HUES64 (cell line): ENCODE measurements around the gene NUSAP1.
"Not testable (repeated sequence)": the region's sequence is repeated elsewhere in the genome, so short reads cannot be mapped to it uniquely, and the experiment has no call there.

ENCODE experiments used
- H3K27ac ChIP-seq: 2 replicates; pipeline ENCODE4 v1.7.0; 2013; ENCODE audit warnings: low read depth, low read length, inconsistent platforms
- H3K27me3 ChIP-seq: 2 replicates; pipeline ENCODE4 v1.6.1; 2013; ENCODE audit warnings: mild to moderate bottlenecking, low read length; ENCODE audit not compliant: insufficient read depth
- H3K36me3 ChIP-seq: 2 replicates; pipeline ENCODE4 v1.6.1; 2013; ENCODE audit warnings: mild to moderate bottlenecking, low read length; ENCODE audit not compliant: insufficient read depth
- H3K4me1 ChIP-seq: 2 replicates; pipeline ENCODE4 v1.6.1; 2013; ENCODE audit warnings: mild to moderate bottlenecking, low read length, moderate library complexity; ENCODE audit not compliant: insufficient read depth
- H3K4me3 ChIP-seq: 2 replicates; pipeline ENCODE4 v1.5.1; 2013; ENCODE audit warnings: mild to moderate bottlenecking, low read length, moderate library complexity
- H3K9ac ChIP-seq: 2 replicates; pipeline ENCODE4 v1.6.1; 2013; ENCODE audit warnings: mild to moderate bottlenecking, low read depth, low read length
- H3K9me3 ChIP-seq: 2 replicates; pipeline ENCODE4 v1.6.1; 2013; ENCODE audit warnings: low read depth, low read length; ENCODE audit not compliant: insufficient read depth
- WGBS: fragments of 150-250, 120-280 bp; methylation state at CpG from one replicate; pipeline ENCODE4 v1.1.7; 2013; ENCODE audit warnings: missing lambda C conversion rate; 5-methylcytosine and 5-hydroxymethylcytosine counted together

NUSAP1 gene

DNA sequence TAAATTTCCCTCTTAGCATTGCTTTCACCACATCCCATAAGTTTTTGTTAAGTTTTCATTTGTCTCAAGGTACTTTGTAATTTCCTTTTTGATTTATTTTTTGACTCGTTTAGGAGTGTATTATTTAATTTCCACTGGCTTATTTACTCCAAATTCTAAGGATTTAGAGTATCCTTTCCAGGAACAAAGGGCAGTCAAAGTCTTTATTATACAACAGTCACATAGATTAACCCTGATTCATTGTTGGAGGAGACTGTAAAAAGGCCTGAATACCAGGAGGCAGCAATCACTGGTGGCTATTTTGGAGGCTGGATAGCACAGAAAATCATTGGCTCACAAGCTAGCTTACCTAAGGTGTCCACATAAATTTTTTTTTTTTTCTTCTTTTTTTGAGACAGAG lies 40.2 kb upstream of the NUSAP1 start:
- Histone ChIP-seq H3K27ac (no peak overlapping the region), H3K4me3 (no peak overlapping the region), H3K9ac (no peak overlapping the region), H3K9me3 (no peaks in the 10 kb centered on the region), H3K4me1 (no peaks in the 10 kb centered on the region), H3K36me3 (peaks cover 77% of the 10 kb centered on the region), H3K27me3 (no peaks in the 10 kb centered on the region)
- WGBS, result no CpG with 5 or more reads among the region's 1 CpG

- H3K36me3 ChIP-seq, result peaks cover 54% of the 10 kb centered on the region
- H3K27me3 ChIP-seq, H3K9ac ChIP-seq, H3K4me3 ChIP-seq, H3K9me3 ChIP-seq, H3K27ac ChIP-seq: not testable (repeated sequence)
- 85% methylated on average over 2 of the region's 2 CpGs for WGBS
- peaks cover 19% of the 10 kb centered on the region; the same call in 1 of the 2 replicates for H3K4me1 ChIP-seq
Observed at GRCh38 chr15:41301139-41301538, 31.5 kb upstream of the NUSAP1 start.

DNA sequence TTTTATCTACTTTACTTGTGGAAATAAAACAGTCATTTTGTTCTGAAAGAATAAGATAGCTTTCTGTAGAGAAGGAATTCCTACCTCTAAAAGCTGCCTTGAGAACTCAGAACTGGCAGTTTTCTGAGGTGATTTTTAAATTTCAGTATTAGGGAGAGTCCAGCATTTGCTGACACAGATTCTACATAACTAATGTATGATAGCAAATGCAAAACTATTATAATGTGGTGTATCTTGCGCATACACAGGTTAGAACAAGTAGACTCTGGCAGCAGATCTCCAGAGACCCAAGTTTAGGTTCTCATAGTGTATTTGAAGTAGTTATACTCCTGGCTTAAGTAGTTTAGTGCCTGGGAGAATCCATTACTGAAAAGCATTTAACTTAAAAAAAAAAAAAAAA lies 31.1 kb upstream of the NUSAP1 start:
- no peak overlapping the region for H3K9ac ChIP-seq
- H3K36me3 ChIP-seq, result peaks cover 52% of the 10 kb centered on the region
- H3K4me3 ChIP-seq, result no peak overlapping the region
- H3K9me3 ChIP-seq, result no peaks in the 10 kb centered on the region
- H3K27ac ChIP-seq, result no peak overlapping the region
- H3K27me3 ChIP-seq, result no peaks in the 10 kb centered on the region
- peaks cover 19% of the 10 kb centered on the region; the same call in 1 of the 2 replicates for H3K4me1 ChIP-seq
- 100% methylated on average over 1 of the region's 1 CpG for WGBS

- no peak overlapping the region for H3K9ac ChIP-seq
- H3K9me3 ChIP-seq, result no peaks in the 10 kb centered on the region
- no peaks in the 10 kb centered on the region for H3K27me3 ChIP-seq
- no peak overlapping the region for H3K27ac ChIP-seq
- peaks cover 19% of the 10 kb centered on the region; the same call in 1 of the 2 replicates for H3K4me1 ChIP-seq
- peaks cover 45% of the 10 kb centered on the region for H3K36me3 ChIP-seq
- no peak overlapping the region for H3K4me3 ChIP-seq
- 96% methylated on average over 3 of the region's 3 CpGs for WGBS
Observed at GRCh38 chr15:41304149-41304770, 28.4 kb upstream of the NUSAP1 start.

DNA sequence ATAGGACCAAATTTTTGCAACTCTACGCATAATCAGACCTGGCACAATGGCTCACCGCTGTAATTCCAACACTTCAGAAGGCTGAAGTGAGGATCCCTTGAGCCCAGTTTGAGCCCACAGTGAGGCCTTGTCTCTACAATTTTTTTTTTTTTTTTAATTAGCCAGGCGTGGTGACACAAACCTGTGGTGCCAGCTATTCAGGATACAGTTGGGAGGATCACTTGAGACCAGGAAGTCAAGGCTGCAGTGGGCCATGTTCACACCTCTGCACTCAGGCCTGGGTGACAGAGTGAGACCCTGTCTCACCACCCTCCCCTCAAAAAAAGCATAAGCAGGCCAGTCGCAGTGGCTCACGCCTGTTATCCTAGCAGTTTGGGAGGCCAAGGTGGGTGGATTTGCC lies 25.0 kb upstream of the NUSAP1 start:
- peaks cover 54% of the 10 kb centered on the region for H3K36me3 ChIP-seq
- no peak overlapping the region for H3K9ac ChIP-seq
- H3K4me1 ChIP-seq, result peaks cover 13% of the 10 kb centered on the region; the same call in 1 of the 2 replicates
- no peaks in the 10 kb centered on the region for H3K27me3 ChIP-seq
- H3K9me3 ChIP-seq, result no peaks in the 10 kb centered on the region
- H3K27ac ChIP-seq, result no peak overlapping the region
- no peak overlapping the region for H3K4me3 ChIP-seq
- 89% methylated on average over 5 of the region's 5 CpGs for WGBS

- Histone ChIP-seq H3K27ac (no peak overlapping the region), H3K9ac (no peak overlapping the region), H3K4me1 (no peaks in the 10 kb centered on the region), H3K27me3 (no peaks in the 10 kb centered on the region), H3K36me3 (peaks cover 64% of the 10 kb centered on the region), H3K9me3 (no peaks in the 10 kb centered on the region), H3K4me3 (no peak overlapping the region)
- 100% methylated on average over 2 of the region's 2 CpGs for WGBS
Observed at GRCh38 chr15:41309226-41309905, 23.3 kb upstream of the NUSAP1 start.

GRCh38 chr15:41320805-41321330 lies 11.8 kb upstream of the NUSAP1 start:
- H3K27ac ChIP-seq, H3K9ac ChIP-seq, H3K4me1 ChIP-seq, H3K9me3 ChIP-seq, H3K27me3 ChIP-seq, H3K4me3 ChIP-seq: not testable (repeated sequence)
- H3K36me3 ChIP-seq, result peaks cover 41% of the 10 kb centered on the region
- WGBS, result 96% methylated on average over 34 of the region's 39 CpGs

DNA sequence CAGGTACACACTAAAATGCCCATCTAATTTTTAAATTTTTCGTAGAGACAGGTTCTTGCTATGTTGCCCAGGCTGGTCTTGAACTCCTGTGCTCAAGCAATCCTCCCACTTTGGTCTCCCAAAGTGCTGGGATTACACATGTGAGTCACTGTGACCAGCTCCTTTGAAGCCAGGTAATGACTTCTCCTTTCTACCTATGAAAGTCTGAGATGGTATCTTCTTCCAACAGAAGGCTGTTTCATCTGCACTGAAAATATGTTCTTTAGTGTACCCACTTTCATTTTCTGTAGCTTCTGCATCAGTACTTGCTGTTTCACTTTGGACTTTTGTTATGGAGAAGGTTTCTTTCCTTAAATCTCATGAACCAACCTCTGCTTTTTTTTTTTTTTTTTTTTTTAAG lies 9.1 kb upstream of the NUSAP1 start:
- Histone ChIP-seq H3K27me3 (no peaks in the 10 kb centered on the region), H3K36me3 (peaks cover 40% of the 10 kb centered on the region), H3K27ac (no peak overlapping the region), H3K9me3 (no peaks in the 10 kb centered on the region), H3K4me3 (no peak overlapping the region), H3K9ac (no peak overlapping the region), H3K4me1 (no peaks in the 10 kb centered on the region)
- 92% methylated on average over 1 of the region's 1 CpG for WGBS

DNA sequence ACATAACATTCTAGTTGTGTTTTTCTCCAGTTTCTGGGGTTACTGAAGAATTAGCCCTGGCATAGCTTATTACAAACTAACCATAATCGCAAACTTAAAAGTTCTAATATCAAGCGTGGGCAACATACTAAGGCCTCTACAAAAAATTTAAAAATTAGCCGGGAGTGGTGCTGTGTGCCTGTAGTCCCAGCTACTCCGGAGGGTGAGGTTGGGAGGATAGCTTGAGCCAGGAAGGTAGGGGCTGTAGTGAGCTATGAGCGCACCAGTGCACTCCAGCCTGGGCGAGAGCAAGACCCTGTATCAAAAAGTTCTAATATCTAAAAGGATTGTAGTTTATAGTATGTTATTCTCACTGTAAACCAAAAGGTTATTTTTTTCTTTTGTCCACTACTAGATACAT lies 1.4 kb upstream of the NUSAP1 start:
- 60% methylated on average over 5 of the region's 6 CpGs for WGBS
- H3K4me1 ChIP-seq, result no peaks in the 10 kb centered on the region
- H3K9ac ChIP-seq, result peak overlapping the region; percentile 91; the same call in 1 of the 2 replicates
- H3K9me3 ChIP-seq, result no peaks in the 10 kb centered on the region
- no peaks in the 10 kb centered on the region for H3K27me3 ChIP-seq
- peaks cover 20% of the 10 kb centered on the region for H3K36me3 ChIP-seq
- H3K4me3 ChIP-seq, result peak overlapping the region; percentile 83
- H3K27ac ChIP-seq, result no peak overlapping the region

DNA sequence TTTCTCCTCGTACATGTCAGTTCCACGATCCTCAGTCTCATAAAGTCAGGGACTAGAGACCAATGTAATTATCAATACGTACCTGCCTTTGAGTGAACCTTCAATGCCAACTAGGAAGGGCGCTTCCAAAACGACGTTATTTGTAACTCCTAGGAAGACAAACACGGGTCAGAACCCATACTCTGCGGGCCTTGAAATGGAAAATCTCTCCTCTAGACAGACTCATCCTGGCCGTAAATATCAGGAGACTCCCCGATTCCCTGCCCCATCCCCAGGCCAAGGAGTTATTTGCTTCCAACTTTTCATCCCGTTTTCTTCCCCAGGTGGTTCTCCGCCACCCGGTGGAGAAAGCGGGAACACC lies 868 bp upstream of the NUSAP1 start:
- H3K27ac ChIP-seq, result peak overlapping the region; percentile 95
- WGBS, result 2% methylated on average over 14 of the region's 14 CpGs
- H3K9me3 ChIP-seq, result no peaks in the 10 kb centered on the region
- H3K36me3 ChIP-seq, result peaks cover 15% of the 10 kb centered on the region
- no peaks in the 10 kb centered on the region for H3K27me3 ChIP-seq
- peak overlapping the region; percentile 83 for H3K4me3 ChIP-seq
- H3K9ac ChIP-seq, result peak overlapping the region; percentile 91
- no peaks in the 10 kb centered on the region for H3K4me1 ChIP-seq

GRCh38 chr15:41333026-41333562 lies 413 bp downstream of the NUSAP1 start:
- Histone ChIP-seq H3K9ac (peak overlapping the region; percentile 82), H3K4me3 (peak overlapping the region; percentile 83), H3K4me1 (no peaks in the 10 kb centered on the region), H3K9me3 (no peaks in the 10 kb centered on the region), H3K27me3 (no peaks in the 10 kb centered on the region), H3K36me3 (peaks cover 12% of the 10 kb centered on the region), H3K27ac (peak overlapping the region; percentile 84)
- WGBS, result 2% methylated on average over 26 of the region's 26 CpGs
